ENCODE measurements around the gene DNLZ.

The DNLZ gene

DNA sequence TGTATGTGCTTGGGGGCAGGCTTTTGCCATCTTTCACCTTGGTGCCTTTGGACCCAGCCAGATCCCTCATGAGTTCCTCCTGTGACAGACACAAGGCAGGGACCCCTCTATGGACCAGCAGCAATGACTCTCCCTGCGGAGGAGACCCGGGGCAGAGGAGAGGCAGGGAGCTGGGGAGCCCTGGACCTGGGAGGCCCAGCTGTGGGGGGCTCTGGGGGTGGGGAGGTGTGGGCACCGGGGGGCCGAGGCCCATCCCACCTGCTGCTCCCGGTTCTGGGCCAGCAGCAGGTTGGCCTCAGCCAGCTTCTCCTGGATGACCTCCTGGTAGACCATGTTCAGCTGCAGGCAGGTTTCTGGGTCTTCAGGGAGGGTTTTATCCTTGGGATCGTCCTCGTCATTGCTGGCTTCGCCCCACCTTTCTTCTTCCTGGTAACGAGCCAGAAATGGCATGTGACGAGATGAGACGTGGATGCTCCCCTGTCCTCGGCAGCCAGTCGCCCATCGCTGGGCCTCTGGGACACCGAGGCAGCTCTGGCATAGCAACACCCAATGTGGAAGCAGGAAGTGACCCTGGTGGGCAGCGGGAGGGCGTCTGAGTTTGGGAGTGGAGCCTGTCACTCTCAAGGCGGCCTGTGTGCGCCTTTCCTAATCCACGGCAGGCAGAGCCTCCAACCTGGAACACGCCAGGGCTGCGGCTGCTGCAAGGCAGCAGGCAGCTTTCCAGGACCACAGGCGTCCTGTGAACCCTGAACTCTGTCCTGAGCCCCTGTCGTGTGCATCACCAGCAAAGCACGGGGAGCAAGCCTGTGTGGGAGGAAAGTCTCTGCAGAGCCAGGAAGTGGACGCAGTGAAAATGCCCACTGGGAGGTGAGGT is 32.0 kb upstream of the DNLZ start (continued):
- TF ChIP-seq, protein P1, sequence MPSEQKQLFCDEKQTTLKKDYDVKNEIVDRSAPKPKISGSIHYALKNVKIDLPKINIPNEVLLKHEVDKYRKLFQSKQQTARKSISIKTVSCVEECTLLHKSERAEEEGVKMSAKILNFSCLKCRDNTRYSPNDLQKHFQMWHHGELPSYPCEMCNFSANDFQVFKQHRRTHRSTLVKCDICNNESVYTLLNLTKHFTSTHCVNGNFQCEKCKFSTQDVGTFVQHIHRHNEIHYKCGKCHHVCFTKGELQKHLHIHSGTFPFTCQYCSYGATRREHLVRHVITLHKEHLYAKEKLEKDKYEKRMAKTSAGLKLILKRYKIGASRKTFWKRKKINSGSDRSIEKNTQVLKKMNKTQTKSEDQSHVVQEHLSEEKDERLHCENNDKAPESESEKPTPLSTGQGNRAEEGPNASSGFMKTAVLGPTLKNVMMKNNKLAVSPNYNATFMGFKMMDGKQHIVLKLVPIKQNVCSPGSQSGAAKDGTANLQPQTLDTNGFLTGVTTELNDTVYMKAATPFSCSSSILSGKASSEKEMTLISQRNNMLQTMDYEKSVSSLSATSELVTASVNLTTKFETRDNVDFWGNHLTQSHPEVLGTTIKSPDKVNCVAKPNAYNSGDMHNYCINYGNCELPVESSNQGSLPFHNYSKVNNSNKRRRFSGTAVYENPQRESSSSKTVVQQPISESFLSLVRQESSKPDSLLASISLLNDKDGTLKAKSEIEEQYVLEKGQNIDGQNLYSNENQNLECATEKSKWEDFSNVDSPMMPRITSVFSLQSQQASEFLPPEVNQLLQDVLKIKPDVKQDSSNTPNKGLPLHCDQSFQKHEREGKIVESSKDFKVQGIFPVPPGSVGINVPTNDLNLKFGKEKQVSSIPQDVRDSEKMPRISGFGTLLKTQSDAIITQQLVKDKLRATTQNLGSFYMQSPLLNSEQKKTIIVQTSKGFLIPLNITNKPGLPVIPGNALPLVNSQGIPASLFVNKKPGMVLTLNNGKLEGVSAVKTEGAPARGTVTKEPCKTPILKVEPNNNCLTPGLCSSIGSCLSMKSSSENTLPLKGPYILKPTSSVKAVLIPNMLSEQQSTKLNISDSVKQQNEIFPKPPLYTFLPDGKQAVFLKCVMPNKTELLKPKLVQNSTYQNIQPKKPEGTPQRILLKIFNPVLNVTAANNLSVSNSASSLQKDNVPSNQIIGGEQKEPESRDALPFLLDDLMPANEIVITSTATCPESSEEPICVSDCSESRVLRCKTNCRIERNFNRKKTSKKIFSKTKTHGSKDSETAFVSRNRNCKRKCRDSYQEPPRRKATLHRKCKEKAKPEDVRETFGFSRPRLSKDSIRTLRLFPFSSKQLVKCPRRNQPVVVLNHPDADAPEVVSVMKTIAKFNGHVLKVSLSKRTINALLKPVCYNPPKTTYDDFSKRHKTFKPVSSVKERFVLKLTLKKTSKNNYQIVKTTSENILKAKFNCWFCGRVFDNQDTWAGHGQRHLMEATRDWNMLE (tag by site-specific recombination; conservative IDR thresholded peaks at IDR 0.05; ENCODE audit: low read depth), result no peak
- no peak for TF ChIP-seq ZNF362 (tag by site-specific recombination; IDR thresholded peaks at IDR 0.05)
- no peak for TF ChIP-seq ZNF626 (tag by site-specific recombination; IDR thresholded peaks at IDR 0.05)
- no peak for TF ChIP-seq GFI1B (tag by site-specific recombination; IDR thresholded peaks at IDR 0.05)

DNA sequence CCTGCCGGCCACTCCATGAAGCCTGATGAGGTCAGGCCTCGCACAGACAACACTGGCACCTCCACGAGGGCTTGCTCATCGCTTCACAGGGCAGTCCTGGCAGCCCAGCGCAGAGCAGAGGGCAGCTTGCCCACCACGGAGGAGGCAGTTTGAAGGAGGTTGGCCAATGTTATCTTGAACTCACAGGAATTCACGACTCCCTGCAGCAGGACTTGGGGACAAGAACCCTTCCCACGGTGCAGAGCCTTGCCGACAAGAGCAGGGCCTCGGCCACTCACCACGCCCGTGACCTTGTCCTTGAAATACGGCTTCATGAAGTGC is 31.4 kb upstream of the DNLZ start:
- no peak overlapping the region for H3K4me3 ChIP-seq (ENCODE audit: low read depth, low read length)

More for the DNA sequence above, 31.4 kb upstream of the DNLZ start:
- H3K36me3 ChIP-seq (ENCODE audit: control insufficient read depth in 2 of 2, insufficient read depth in 1 of 2, low read length in 2 of 2), result peaks cover 14 to 83% of the 10 kb centered on the region in 2 experiments
- H3K4me1 ChIP-seq (ENCODE audit: control insufficient read depth, insufficient read depth, low read length), result no peaks in the 10 kb centered on the region
- no peaks in the 10 kb centered on the region for H3K9me3 ChIP-seq (ENCODE audit: control insufficient read depth, insufficient read depth, low read depth, low read length)
- TF ChIP-seq KLF16 (tag by site-specific recombination; IDR thresholded peaks at IDR 0.05) (no peak), ZNF140 (tag by site-specific recombination; IDR thresholded peaks at IDR 0.05) (no peak), ZNF548 (tag by site-specific recombination; IDR thresholded peaks at IDR 0.05) (no peak), ZFHX2 (tag by site-specific recombination; conservative IDR thresholded peaks at IDR 0.05) (no peak), ZFP69B (tag by site-specific recombination; IDR thresholded peaks at IDR 0.05) (no peak), HOXD13 (CRISPR knock-in tag; IDR thresholded peaks at IDR 0.05; ENCODE audit: borderline replicate concordance) (no peak), BCL11B (tag by site-specific recombination; IDR thresholded peaks at IDR 0.05; ENCODE audit: low read depth) (no peak), ZNF362 (tag by site-specific recombination; IDR thresholded peaks at IDR 0.05) (no peak), HOXC10 (CRISPR knock-in tag; IDR thresholded peaks at IDR 0.05) (no peak), ZNF146 (tag by site-specific recombination; IDR thresholded peaks at IDR 0.05) (no peak), ZNF121 (tag by site-specific recombination; IDR thresholded peaks at IDR 0.05) (no peak), ZNF510 (tag by site-specific recombination; IDR thresholded peaks at IDR 0.05; ENCODE audit: insufficient replicate concordance) (no peak), ZNF292 (tag by site-specific recombination; IDR thresholded peaks at IDR 0.05; ENCODE audit: borderline replicate concordance, low read depth) (no peak), ZNF184 (tag by site-specific recombination; IDR thresholded peaks at IDR 0.05) (no peak), GLI2 (tag by site-specific recombination; IDR thresholded peaks at IDR 0.05; ENCODE audit: borderline replicate concordance, low read depth) (no peak), ZNF658 (tag by site-specific recombination; IDR thresholded peaks at IDR 0.05) (no peak), SP3 (tag by site-specific recombination; IDR thresholded peaks at IDR 0.05) (no peak)
- TF ChIP-seq, protein P2, sequence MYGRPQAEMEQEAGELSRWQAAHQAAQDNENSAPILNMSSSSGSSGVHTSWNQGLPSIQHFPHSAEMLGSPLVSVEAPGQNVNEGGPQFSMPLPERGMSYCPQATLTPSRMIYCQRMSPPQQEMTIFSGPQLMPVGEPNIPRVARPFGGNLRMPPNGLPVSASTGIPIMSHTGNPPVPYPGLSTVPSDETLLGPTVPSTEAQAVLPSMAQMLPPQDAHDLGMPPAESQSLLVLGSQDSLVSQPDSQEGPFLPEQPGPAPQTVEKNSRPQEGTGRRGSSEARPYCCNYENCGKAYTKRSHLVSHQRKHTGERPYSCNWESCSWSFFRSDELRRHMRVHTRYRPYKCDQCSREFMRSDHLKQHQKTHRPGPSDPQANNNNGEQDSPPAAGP (tag by site-specific recombination; IDR thresholded peaks at IDR 0.05), result no peak
- TF ChIP-seq, protein P3, sequence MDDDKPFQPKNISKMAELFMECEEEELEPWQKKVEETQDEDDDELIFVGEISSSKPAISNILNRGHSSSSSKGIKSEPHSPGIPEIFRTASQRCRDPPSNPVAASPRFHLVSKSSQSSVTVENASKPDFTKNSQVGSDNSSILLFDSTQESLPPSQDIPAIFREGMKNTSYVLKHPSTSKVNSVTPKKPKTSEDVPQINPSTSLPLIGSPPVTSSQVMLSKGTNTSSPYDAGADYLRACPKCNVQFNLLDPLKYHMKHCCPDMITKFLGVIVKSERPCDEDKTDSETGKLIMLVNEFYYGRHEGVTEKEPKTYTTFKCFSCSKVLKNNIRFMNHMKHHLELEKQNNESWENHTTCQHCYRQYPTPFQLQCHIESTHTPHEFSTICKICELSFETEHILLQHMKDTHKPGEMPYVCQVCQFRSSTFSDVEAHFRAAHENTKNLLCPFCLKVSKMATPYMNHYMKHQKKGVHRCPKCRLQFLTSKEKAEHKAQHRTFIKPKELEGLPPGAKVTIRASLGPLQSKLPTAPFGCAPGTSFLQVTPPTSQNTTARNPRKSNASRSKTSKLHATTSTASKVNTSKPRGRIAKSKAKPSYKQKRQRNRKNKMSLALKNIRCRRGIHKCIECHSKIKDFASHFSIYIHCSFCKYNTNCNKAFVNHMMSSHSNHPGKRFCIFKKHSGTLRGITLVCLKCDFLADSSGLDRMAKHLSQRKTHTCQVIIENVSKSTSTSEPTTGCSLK (tag by site-specific recombination; IDR thresholded peaks at IDR 0.05), result no peak
- CTCF ChIA-PET, result no interaction called here
- no peak overlapping the region for H3K27ac ChIP-seq (ENCODE audit: extremely low read depth, low read depth, low read length)
- POLR2A ChIA-PET, result interaction anchor here (2.2 to 3.4 kb wide), 2 partner anchors 24 to 32 kb away, joined by 8 to 10 read pairs; partner anchors contain the start of gene DNLZ
